NT2/D1 (cell line): Measurements from ENCODE around the gene COL1A1.

Experiments
- SUZ12 ChIP-seq: IDR thresholded peaks from 2 replicates; pipeline ENCODE4 v1.6.1; 2011; ENCODE audit not compliant: insufficient read length, insufficient read depth; ENCODE audit errors: extremely low read depth
- YY1 ChIP-seq: IDR thresholded peaks from 2 replicates; pipeline ENCODE4 v1.6.1; 2011; ENCODE audit not compliant: insufficient read length, insufficient read depth
- ZNF274 ChIP-seq: IDR thresholded peaks from 2 replicates; pipeline ENCODE4 v1.6.1; 2011; ENCODE audit warnings: mild to moderate bottlenecking, low read depth, low read length

GRCh38 chr17:50146230-50146926, 55.1 kb downstream of the COL1A1 start:
- no peak for TF ChIP-seq ZNF274
- TF ChIP-seq YY1 = no peak
- no peak for TF ChIP-seq SUZ12
